K562 (cell line): Measurements from ENCODE around the gene NSUN6.

ENCODE experiments used
- BHLHE40 ChIP-seq: IDR thresholded peaks from 2 replicates; pipeline ENCODE4 v1.6.1; 2011; ENCODE audit warnings: low read length, improper control_type of control experiment
- FUS ChIP-seq: fragments of 200-400 bp; formaldehyde crosslinking; optimal IDR thresholded peaks from 2 replicates; pipeline ENCODE3; 2017; ENCODE audit warnings: low read depth, low read length
- KHSRP ChIP-seq: fragments of 450-650 bp; IDR thresholded peaks from 2 replicates; pipeline ENCODE4 v1.6.1; 2017
- MYNN ChIP-seq, 2 experiments: sonication (generic); formaldehyde crosslinking in 1 of 2; IDR thresholded peaks; 2 replicates each; pipeline versions ENCODE4 v1.5.0 to v1.6.1; 2016 to 2020; ENCODE audit warnings: antibody characterized with exemption in 1 of 2, missing genetic modification reagents in 1 of 2
- SIN3A ChIP-seq, 2 experiments: fragments of 150-350 bp in 1 of 2; IDR thresholded peaks; 2 replicates each; pipeline ENCODE4 v1.6.1; 2011 to 2016; ENCODE audit warnings: borderline replicate concordance in 2 of 2, low read depth in 2 of 2, low read length in 2 of 2, mild to moderate bottlenecking in 2 of 2, moderate library complexity in 2 of 2; ENCODE audit not compliant: control insufficient read depth in 1 of 2
- SMARCC2 ChIP-seq: fragments of 450-650 bp; IDR thresholded peaks from 2 replicates; pipeline ENCODE4 v1.6.1; 2017; ENCODE audit warnings: antibody characterized with exemption, moderate library complexity, mild to moderate bottlenecking, low read depth

DNA sequence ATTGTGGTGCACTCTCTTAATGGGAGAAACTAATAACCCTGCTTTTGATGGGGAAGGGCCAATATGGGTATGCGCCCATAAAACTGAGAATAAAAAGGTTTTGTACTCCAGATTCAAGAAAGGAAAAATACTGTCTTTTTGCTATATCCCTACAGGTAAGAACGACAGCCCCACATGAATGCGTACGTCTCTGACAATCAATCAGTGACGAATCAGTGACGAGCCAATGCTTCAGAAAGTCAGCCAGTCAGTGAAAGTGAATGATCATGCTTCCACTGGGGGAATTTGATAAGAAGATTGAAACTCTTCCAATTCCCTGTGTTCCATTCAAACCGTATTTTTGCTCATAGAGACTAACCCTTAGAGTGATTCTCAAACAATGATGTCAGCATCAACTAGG is 34.2 kb upstream of the NSUN6 start:
- TF ChIP-seq BHLHE40 (no peak), MYNN (IDR thresholded peaks at IDR 0.05) (no peak), MYNN (CRISPR knock-in tag; IDR thresholded peaks at IDR 0.05) (no peak), FUS (no peak), SMARCC2 (no peak), SIN3A (IDR thresholded peaks at IDR 0.05; ENCODE audit: borderline replicate concordance in 2 of 2, control insufficient read depth in 1 of 2, low read depth in 2 of 2, low read length in 2 of 2) (no peak), KHSRP (no peak)
